Stimulated activated CD8-positive, alpha-beta memory T cell treated with anti-CD3 and anti-CD28 coated beads, Interleukin-12 subunit alpha, Interleukin-12 subunit beta, amount 100 ng/mL, for 4 hours (primary cell): Measurements from ENCODE around the gene FLT4.

Experiments
- DNase-seq: peaks from one replicate; pipeline ENCODE4 v3.0.0-alpha.2; 2020; ENCODE audit warnings: low read depth

Gene FLT4

GRCh38 chr5:180605554-180606214, 43.7 kb downstream of the FLT4 start:
- peak; percentile 22 for DNase-seq

GRCh38 chr5:180604271-180604670, 45.1 kb downstream of the FLT4 start:
- DNase-seq, result no peak

- DNase-seq, result no peak
Measured at GRCh38 chr5:180603076-180603594, 46.3 kb downstream of the FLT4 start.

- no peak for DNase-seq
Measured at GRCh38 chr5:180602481-180603075, 46.8 kb downstream of the FLT4 start.

- DNase-seq, result no peak
Measured at GRCh38 chr5:180601591-180602480, 47.6 kb downstream of the FLT4 start.

GRCh38 chr5:180600554-180601041, 48.8 kb downstream of the FLT4 start:
- no peak for DNase-seq

- no peak for DNase-seq
Measured at GRCh38 chr5:180599981-180600553, 49.3 kb downstream of the FLT4 start.

- no peak for DNase-seq
Measured at GRCh38 chr5:180599590-180599914, 49.8 kb downstream of the FLT4 start.

- no peak for DNase-seq
Measured at GRCh38 chr5:180598797-180599589, 50.4 kb downstream of the FLT4 start.

- DNase-seq, result no peak
Measured at GRCh38 chr5:180598316-180598701, 51.1 kb downstream of the FLT4 start.

GRCh38 chr5:180596668-180597231, 52.6 kb downstream of the FLT4 start:
- DNase-seq, result no peak

GRCh38 chr5:180596115-180596667, 53.2 kb downstream of the FLT4 start:
- DNase-seq, result no peak

GRCh38 chr5:180595381-180596114, 53.9 kb downstream of the FLT4 start:
- no peak for DNase-seq

- no peak for DNase-seq
Measured at GRCh38 chr5:180595046-180595379, 54.4 kb downstream of the FLT4 start.

- no peak for DNase-seq
Measured at GRCh38 chr5:180594311-180595045, 54.9 kb downstream of the FLT4 start.

GRCh38 chr5:180593446-180594206, 55.8 kb downstream of the FLT4 start:
- DNase-seq, result no peak

- no peak for DNase-seq
Measured at GRCh38 chr5:180592176-180592575, 57.2 kb downstream of the FLT4 start.

GRCh38 chr5:180591311-180591887, 58.0 kb downstream of the FLT4 start, which contains the start of gene SCGB3A1:
TSS of gene SCGB3A1 (minus strand) at chr5:180591499. CDS start at chr5:180591462, 37 bp downstream.
- no peak for DNase-seq
